Fibroblast of mammary gland (primary cell): Measurements from ENCODE around the gene CCNL1.
"Not testable (repeated sequence)": the region's sequence is repeated elsewhere in the genome, so short reads cannot be mapped to it uniquely, and the experiment has no call there.

Experiments
- DNase-seq: peaks from one replicate; pipeline ENCODE4 v3.0.0-alpha.2; 2010; ENCODE audit warnings: low read depth
- H3K4me3 ChIP-seq: 2 replicates; pipeline ENCODE4 v1.5.1; 2011; ENCODE audit warnings: low read depth, mild to moderate bottlenecking, low read length, moderate library complexity; ENCODE audit not compliant: control insufficient read depth
- TF ChIP-seq, protein P1 (sequence below): conservative IDR thresholded peaks from 2 replicates; pipeline ENCODE4 v1.5.1; 2011; ENCODE audit warnings: low read depth, low read length, inconsistent platforms; ENCODE audit not compliant: control insufficient read depth, insufficient read depth

Gene CCNL1

DNA sequence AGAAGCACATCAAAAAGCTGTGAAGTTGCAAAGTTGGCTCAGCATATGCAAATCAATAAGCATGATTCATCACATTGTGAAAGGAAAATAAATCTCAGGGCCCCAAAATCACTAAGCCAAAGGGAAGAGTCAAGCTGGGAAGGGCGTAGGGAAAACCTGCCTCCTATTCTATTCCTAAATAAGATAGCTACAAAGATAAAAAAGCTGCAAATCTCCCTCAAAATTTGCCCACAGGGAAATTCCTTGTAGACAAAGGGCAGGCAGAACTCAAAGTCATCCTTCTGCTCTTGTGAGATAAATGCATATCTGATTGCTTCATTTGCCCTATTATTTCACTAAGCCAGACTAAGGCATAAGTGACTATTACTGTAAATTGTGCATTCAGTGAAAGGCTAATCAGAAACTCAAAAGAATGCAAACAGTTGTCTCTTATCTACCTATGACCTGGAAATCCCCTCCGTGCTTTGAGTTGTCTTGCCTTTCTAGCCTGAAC, 30.5 kb upstream of the CCNL1 start:
- H3K4me3 ChIP-seq, result no peak overlapping the region
- TF ChIP-seq, protein P1, sequence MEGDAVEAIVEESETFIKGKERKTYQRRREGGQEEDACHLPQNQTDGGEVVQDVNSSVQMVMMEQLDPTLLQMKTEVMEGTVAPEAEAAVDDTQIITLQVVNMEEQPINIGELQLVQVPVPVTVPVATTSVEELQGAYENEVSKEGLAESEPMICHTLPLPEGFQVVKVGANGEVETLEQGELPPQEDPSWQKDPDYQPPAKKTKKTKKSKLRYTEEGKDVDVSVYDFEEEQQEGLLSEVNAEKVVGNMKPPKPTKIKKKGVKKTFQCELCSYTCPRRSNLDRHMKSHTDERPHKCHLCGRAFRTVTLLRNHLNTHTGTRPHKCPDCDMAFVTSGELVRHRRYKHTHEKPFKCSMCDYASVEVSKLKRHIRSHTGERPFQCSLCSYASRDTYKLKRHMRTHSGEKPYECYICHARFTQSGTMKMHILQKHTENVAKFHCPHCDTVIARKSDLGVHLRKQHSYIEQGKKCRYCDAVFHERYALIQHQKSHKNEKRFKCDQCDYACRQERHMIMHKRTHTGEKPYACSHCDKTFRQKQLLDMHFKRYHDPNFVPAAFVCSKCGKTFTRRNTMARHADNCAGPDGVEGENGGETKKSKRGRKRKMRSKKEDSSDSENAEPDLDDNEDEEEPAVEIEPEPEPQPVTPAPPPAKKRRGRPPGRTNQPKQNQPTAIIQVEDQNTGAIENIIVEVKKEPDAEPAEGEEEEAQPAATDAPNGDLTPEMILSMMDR, result no peak
- peak; percentile 20 for DNase-seq

DNA sequence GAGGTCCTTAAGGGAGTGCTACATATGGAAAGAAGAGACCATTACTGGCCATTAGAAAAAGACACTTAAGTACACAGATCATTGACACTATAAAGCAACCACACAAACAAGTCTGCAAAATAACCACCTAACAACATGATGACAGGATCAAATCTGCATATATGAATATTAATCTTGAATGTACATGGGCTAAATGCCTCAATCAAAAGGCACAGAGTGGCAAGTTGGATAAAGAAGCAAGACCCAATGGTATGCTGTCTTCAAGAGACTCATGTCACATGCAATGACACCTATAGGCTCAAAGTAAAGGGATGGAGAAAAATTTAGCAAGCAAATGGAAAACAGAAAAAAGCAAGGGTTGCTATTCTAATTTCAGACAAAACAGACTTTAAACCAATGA, 28.4 kb upstream of the CCNL1 start:
- TF ChIP-seq, protein P1, result no peak
- H3K4me3 ChIP-seq, result no peak overlapping the region
- DNase-seq, result no peak

DNA sequence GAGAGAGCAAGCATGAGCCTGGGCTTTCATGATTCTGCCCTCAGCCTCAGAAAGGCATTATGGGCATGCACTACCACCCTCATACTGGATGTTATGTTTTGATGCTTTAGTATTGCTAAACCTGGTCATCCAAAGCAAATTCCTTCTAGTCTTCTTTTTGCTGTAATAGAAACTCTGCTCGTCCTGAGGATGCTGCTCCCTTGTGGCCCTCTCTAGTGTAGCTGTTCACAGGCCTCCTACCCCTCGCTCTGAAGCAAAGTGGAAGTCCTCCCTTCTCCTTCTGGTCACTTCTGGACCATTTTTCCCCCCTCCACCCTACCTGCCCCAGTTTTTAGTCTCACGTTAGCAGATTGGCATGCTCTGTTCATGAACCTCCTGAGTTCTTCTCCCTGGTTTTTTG, 22.9 kb upstream of the CCNL1 start:
- TF ChIP-seq, protein P1, result no peak
- DNase-seq, result no peak
- no peak overlapping the region for H3K4me3 ChIP-seq

DNA sequence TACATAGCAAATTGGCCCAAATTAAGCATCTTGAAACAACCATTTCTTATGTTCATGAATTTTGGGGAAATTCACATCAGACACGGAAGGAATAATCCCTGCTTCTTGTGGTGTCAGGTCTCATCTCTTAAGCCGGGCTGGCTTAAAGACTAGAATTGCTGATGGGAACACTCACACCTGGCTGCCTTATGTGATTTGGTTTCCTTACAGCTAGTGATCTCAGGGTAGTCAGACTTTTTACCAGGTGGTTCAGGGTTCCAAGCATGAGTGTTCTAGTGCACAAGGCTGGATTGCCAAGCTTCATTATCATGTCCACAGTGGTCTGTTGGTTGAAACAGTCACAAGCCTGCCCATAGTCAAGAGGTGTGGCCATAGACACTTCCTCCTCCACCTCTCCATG, 20.3 kb upstream of the CCNL1 start:
- TF ChIP-seq, protein P1, result no peak
- no peak overlapping the region for H3K4me3 ChIP-seq
- no peak for DNase-seq

DNA sequence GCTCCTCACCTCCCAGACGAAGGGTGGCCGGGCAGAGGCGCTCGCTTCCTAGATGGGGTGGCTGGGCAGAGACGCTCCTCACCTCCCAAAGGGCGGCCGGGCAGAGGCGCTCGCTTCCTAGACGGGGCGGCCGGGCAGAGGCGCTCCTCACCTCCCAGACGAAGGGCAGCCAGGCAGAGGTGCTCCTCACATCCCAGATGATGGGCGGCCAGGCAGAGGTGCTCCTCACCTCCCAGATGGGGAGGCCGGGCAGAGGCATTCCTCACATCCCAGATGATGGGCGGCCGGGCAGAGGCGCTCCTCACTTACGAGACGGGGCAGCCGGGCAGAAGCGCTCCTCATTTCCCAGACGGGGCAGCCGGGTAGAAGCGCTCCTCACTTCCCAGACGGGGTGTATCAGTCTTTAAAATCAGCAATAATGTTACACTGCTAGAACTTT, 19.4 kb upstream of the CCNL1 start:
- TF ChIP-seq, protein P1, result no peak
- H3K4me3 ChIP-seq, result no peak overlapping the region
- DNase-seq, result no peak

DNA sequence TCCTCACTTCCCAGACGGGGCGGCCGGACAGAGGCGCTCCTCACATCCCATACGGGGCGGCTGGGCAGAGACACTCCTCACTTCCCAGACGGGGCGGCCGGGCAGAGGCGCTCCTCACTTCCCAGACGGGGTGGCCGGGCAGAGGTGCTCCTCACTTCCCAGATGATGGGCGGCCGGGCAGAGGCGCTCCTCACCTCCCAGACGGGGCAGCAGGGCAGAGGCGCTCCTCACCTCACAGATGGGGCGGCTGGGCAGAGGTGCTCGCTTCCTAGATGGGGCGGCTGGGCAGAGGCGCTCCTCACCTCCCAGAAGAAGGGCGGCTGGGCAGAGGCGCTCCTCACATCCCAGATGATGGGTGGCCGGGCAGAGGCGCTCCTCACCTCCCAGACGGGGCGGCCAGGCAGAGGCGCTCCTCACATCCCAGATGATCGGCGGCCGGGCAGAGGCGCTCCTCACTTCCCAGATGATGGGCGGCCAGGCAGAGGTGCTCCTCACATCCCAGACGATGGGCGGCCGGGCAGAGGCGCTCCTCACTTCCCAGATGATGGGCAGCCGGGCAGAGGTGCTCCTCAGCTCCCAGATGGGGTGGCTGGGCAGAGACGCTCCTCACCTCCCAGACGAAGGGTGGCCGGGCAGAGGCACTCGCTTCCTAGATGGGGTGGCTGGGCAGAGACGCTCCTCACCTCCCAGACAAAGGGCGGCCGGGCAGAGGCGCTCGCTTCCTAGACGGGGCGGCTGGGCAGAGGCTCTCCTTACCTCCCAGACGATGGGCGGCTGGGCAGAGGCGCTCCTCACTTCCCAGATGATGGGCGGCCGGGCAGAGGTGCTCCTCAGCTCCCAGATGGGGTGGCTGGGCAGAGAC, 18.8 kb upstream of the CCNL1 start:
- H3K4me3 ChIP-seq, DNase-seq: not testable (repeated sequence)

DNA sequence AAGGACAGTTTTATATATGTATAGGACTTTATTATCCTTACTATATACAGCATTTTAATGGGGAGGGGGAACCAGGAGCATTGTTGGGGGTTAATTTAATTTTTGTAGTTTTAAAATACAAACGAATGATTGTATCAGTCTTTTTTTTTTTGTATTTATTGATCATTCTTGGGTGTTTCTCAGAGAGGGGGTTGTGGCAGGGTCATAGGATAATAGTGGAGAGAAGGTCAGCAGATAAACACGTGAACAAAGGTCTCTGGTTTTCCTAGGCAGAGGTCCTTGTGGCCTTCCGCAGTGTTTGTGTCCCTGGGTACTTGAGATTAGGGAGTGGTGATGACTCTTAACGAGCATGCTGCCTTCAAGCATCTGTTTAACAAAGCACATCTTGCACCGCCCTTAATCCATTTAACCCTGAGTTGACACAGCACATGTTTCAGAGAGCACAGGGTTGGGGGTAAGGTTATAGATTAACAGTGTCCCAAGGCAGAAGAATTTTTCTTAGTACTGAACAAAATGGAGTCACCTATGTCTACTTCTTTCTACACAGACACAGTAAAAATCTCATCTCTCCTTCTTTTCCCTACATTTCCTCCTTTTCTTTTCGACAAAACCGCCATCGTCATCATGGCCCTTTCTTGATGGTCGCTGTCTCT, 18.0 kb upstream of the CCNL1 start:
- not testable (repeated sequence) for DNase-seq, H3K4me3 ChIP-seq
